C4-2B (cell line): ENCODE data around the gene FHL5.
"Not testable (repeated sequence)": the region's sequence is repeated elsewhere in the genome, so short reads cannot be mapped to it uniquely, and the experiment has no call there.

Experiments used
- H3K27ac ChIP-seq: fragments of 450-650 bp; 2 replicates; pipeline ENCODE4 v1.5.1; 2017
- CTCF ChIP-seq: fragments of 450-650 bp; conservative IDR thresholded peaks from 2 replicates; pipeline ENCODE4 v1.5.1; 2017; ENCODE audit warnings: mild to moderate bottlenecking
- ZFX ChIP-seq: fragments of 450-650 bp; IDR thresholded peaks from 2 replicates; pipeline ENCODE4 v1.6.1; 2017

Gene FHL5

GRCh38 chr6:96532399-96532798, 30.5 kb upstream of the FHL5 start:
- H3K27ac ChIP-seq, result no peak overlapping the region

GRCh38 chr6:96537726-96538125, 25.2 kb upstream of the FHL5 start:
- TF ChIP-seq CTCF (no peak), ZFX (no peak)
- H3K27ac ChIP-seq, result no peak overlapping the region

More at GRCh38 chr6:96532399-96532798, 30.5 kb upstream of the FHL5 start:
- TF ChIP-seq CTCF, result no peak
- no peak for TF ChIP-seq ZFX

GRCh38 chr6:96542702-96543101, 20.2 kb upstream of the FHL5 start:
- peak; percentile 60 for TF ChIP-seq CTCF
- no peak for TF ChIP-seq ZFX
- H3K27ac ChIP-seq, result no peak overlapping the region

GRCh38 chr6:96545882-96546281, 17.0 kb upstream of the FHL5 start:
- H3K27ac ChIP-seq, result no peak overlapping the region
- no peak for TF ChIP-seq CTCF
- TF ChIP-seq ZFX, result no peak

- TF ChIP-seq ZFX (no peak), CTCF (no peak)
- H3K27ac ChIP-seq, result no peak overlapping the region
These were observed 15.3 kb upstream of the FHL5 start for GRCh38 chr6:96547654-96548053.

GRCh38 chr6:96554558-96554957, 8.4 kb upstream of the FHL5 start:
- H3K27ac ChIP-seq, result no peak overlapping the region
- TF ChIP-seq ZFX (no peak), CTCF (no peak)

GRCh38 chr6:96559740-96560139, 3.2 kb upstream of the FHL5 start:
- H3K27ac ChIP-seq, result not testable (repeated sequence)

- H3K27ac ChIP-seq, result no peak overlapping the region
- TF ChIP-seq CTCF (no peak), ZFX (no peak)
These were observed 925 bp downstream of the FHL5 start for GRCh38 chr6:96563853-96564252.
